Thyroid gland (tissue), 4 donors: ENCODE results near the gene NUDT16L1. TPM values are rescaled to one million over a fixed set of nuclear protein-coding genes. Genes with fewer than 3 reads are reported as not detected.
"Not testable (repeated sequence)": the region's sequence is repeated elsewhere in the genome, so short reads cannot be mapped to it uniquely, and the experiment has no call there.

ENCODE experiments used
- DNase-seq, 2 donors: peaks; one replicate each; pipeline ENCODE4 v3.0.0-alpha.2; 2019
- H3K27ac ChIP-seq, 3 donors: fragments of 200-600 bp; sonication (generic); 1 replicate in 2 of 3; 2 replicates in 1 of 3; pipeline ENCODE4 v1.5.1; 2016 to 2019; ENCODE audit warnings: mild to moderate bottlenecking in 1 of 3, moderate library complexity in 1 of 3
- H3K27me3 ChIP-seq: fragments of 200-600 bp; sonication (generic); one replicate; pipeline ENCODE4 v1.5.1; 2019
- H3K36me3 ChIP-seq, 2 donors: fragments of 200-600 bp; sonication (generic); one replicate each; pipeline ENCODE4 v1.5.1; 2016 to 2019
- H3K4me1 ChIP-seq, 2 donors: fragments of 200-600 bp; sonication (generic); one replicate each; pipeline ENCODE4 v1.5.1; 2017 to 2019
- H3K4me3 ChIP-seq, 3 donors: fragments of 200-600 bp; sonication (generic); replicated peaks in 1 of 3; 1 replicate in 2 of 3; 2 replicates in 1 of 3; pipeline ENCODE4 v1.5.1; 2016; ENCODE audit warnings: mild to moderate bottlenecking in 1 of 3
- H3K9me3 ChIP-seq: fragments of 200-600 bp; sonication (generic); one replicate; pipeline ENCODE4 v1.5.1; 2017
- CTCF ChIP-seq, 6 experiments: fragments of 200-600 bp in 3 of 6; fragments of 450-650 bp in 3 of 6; sonication (generic) in 3 of 6; IDR thresholded peaks; one replicate each; pipeline ENCODE4 v1.5.1; 2016 to 2019; ENCODE audit warnings: antibody characterized with exemption in 6 of 6, mild to moderate bottlenecking in 2 of 6, inconsistent platforms in 1 of 6, moderate library complexity in 1 of 6
- POLR2A ChIP-seq, 2 donors: fragments of 450-650 bp; IDR thresholded peaks; one replicate each; pipeline ENCODE4 v1.6.1; 2017; ENCODE audit warnings: antibody characterized with exemption in 2 of 2, mild to moderate bottlenecking in 2 of 2, moderate library complexity in 1 of 2
- WGBS, 2 donors: methylation state at CpG; one replicate each; pipeline ENCODE4 v1.1.5; 2017; 5-methylcytosine and 5-hydroxymethylcytosine counted together
- intact Hi-C: fragments of 100-400 bp; cut with DNase I; formaldehyde crosslinking; loops from one replicate; pipeline ENCODE4 v1.15.1; 2023
- total RNA-seq, 4 donors: library from RNA; depleted of rRNA; stranded (reverse); fragments of >200 nt; gene quantifications; one replicate each; pipeline ENCODE4 v1.2.3, GENCODE V29; 2016

NUDT16L1 gene
- total RNA-seq, 4 donors from 2014 or later: 27.0 to 61.1 (median 38.9) TPM

GRCh38 chr16:4734063-4734729 lies 40.8 kb downstream of the NUDT16L1 start, which contains the start of the genes ANKS3 and DNAAF8:
Gene ANKS3 (minus strand): TSS chr16:4734271. CDS start chr16:4730149, 4,122 bp downstream.
Gene DNAAF8 (plus strand): TSS chr16:4734537. CDS start chr16:4736515, 1,978 bp downstream.
- WGBS, 2 donors: 0 to 1% methylated on average over 16 to 42 of the region's 70 CpGs
- H3K27me3 ChIP-seq: no peaks in the 10 kb centered on the region

GRCh38 chr16:4734730-4735535 lies 41.6 kb downstream of the NUDT16L1 start:
- DNase-seq: peak; percentile 87 to 90
- 8 to 11% methylated on average over 22 to 38 of the region's 38 CpGs for WGBS, 2 donors
- TF ChIP-seq CTCF (IDR thresholded peaks at IDR 0.05): no peak
- TF ChIP-seq POLR2A (IDR thresholded peaks at IDR 0.05): no peak
- Histone ChIP-seq H3K36me3 (no peaks in the 10 kb centered on the region), H3K27ac (peak overlapping the region in 2 of 3 donors; percentile 21 to 61), H3K4me1 (peaks cover 0 to 9% of the 10 kb centered on the region in 2 donors), H3K27me3 (no peaks in the 10 kb centered on the region), H3K9me3 (no peaks in the 10 kb centered on the region), H3K4me3 (peak overlapping the region; percentile 77 to 90 (median 86))
- intact Hi-C loops: loop anchor here (5.0 to 10.0 kb wide), 2 partner anchors 38 to 220 kb away; partner anchors contain the start of gene SEC14L5

More at GRCh38 chr16:4734063-4734729, 40.8 kb downstream of the NUDT16L1 start, which contains the start of the genes ANKS3 and DNAAF8:
- Histone ChIP-seq H3K9me3 (no peaks in the 10 kb centered on the region), H3K4me1 (peaks cover 0 to 9% of the 10 kb centered on the region in 2 donors), H3K4me3 (peak within 1 kb of the TSS; percentile 77 to 90 (median 86)), H3K27ac (peak within 1 kb of the TSS in 2 of 3 donors; percentile 28 to 61), H3K36me3 (peaks cover 0 to 6% of the 10 kb centered on the region in 2 donors)
- peak; percentile 98 for DNase-seq
- intact Hi-C loops: loop anchor here (5.0 to 10.0 kb wide), 2 partner anchors 37 to 221 kb away; partner anchors contain the start of gene SEC14L5
- no peak for TF ChIP-seq CTCF (IDR thresholded peaks at IDR 0.05)
- peak in 1 of 2 donors; percentile 64 for TF ChIP-seq POLR2A (IDR thresholded peaks at IDR 0.05)

DNA sequence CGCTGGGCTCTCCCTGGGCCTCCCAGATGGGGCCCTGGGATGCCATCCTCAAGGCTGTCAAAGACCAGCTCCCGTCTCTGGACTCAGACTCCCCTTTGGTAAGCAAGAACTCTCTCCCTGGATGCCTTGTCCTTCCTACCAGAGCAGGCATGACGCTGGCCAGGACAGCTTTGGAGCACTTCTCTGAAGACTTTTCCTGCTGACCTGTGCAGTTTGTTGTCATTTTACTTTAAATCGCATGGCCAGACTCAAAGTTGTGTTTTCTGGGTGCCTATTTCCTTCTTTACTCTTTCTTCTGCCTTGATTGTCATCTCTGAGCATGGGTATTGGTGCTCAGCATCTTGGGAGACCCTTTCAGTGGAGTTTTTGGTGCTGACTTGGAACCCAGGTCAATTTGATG lies 43.2 kb downstream of the NUDT16L1 start:
- H3K27me3 ChIP-seq: no peaks in the 10 kb centered on the region
- no peak for DNase-seq
- H3K4me1 ChIP-seq: peaks cover 0 to 9% of the 10 kb centered on the region in 2 donors
- H3K9me3 ChIP-seq: no peaks in the 10 kb centered on the region
- intact Hi-C loops: loop anchor here (10.0 kb wide), 1 partner anchor 218 kb away; the partner anchor contains the start of gene SEC14L5
- no peak overlapping the region for H3K27ac ChIP-seq
- no peak for TF ChIP-seq CTCF (IDR thresholded peaks at IDR 0.05)
- no peak for TF ChIP-seq POLR2A (IDR thresholded peaks at IDR 0.05)
- 77 to 87% methylated on average over 4 of the region's 4 CpGs for WGBS, 2 donors
- no peak overlapping the region for H3K4me3 ChIP-seq
- H3K36me3 ChIP-seq: no peaks in the 10 kb centered on the region

DNA sequence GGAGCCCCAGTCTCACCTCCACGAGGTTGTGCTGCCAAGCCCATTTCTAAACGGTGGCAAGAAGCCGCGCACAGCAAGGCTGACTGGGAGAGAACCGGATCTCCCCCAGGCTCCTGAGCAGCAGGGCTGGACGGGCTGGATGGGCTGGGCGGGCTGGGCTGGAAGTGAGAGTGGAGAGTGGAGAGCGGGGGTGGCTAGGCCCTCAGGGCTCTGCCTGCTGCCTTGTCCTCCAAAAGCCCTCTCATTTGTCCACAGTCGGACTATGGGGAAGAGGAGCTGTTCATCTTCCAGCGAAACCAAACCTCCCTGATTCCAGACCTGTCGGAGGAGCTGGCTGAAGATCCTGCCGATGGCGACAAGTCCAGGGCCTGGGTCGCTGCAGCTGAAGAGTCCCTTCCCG lies 44.2 kb downstream of the NUDT16L1 start:
- TF ChIP-seq POLR2A (IDR thresholded peaks at IDR 0.05) (no peak), CTCF (IDR thresholded peaks at IDR 0.05) (no peak)
- no peak for DNase-seq
- H3K4me1 ChIP-seq: peaks cover 0 to 9% of the 10 kb centered on the region in 2 donors
- no peak overlapping the region for H3K27ac ChIP-seq
- no peak overlapping the region for H3K4me3 ChIP-seq
- 48 to 54% methylated on average over 2 to 13 of the region's 15 CpGs for WGBS, 2 donors
- intact Hi-C loops: loop anchor here (10.0 kb wide), 1 partner anchor 217 kb away; the partner anchor contains the start of gene SEC14L5
- no peaks in the 10 kb centered on the region for H3K36me3 ChIP-seq
- H3K9me3 ChIP-seq: no peaks in the 10 kb centered on the region
- H3K27me3 ChIP-seq: no peaks in the 10 kb centered on the region

GRCh38 chr16:4738370-4738769 lies 45.0 kb downstream of the NUDT16L1 start:
- not testable (repeated sequence) for H3K4me1 ChIP-seq, H3K36me3 ChIP-seq, H3K9me3 ChIP-seq, H3K4me3 ChIP-seq, H3K27ac ChIP-seq, DNase-seq, H3K27me3 ChIP-seq
- 75 to 92% methylated on average over 5 of the region's 5 CpGs for WGBS, 2 donors
- intact Hi-C loops: loop anchor here (10.0 kb wide), 1 partner anchor 216 kb away; the partner anchor contains the start of gene SEC14L5
